OCI-LY7 (cell line): Measurements from ENCODE around the gene MIS18BP1. TPM values are rescaled to one million over a fixed set of nuclear protein-coding genes. Genes with fewer than 3 reads are reported as not detected.

Source experiments
- BruUV-seq: library from RNA; stranded (reverse); fragments of 400-500 nt; replicated peaks from 2 replicates; lab custom pipeline; 2021; lab: Mats Ljungman, UMichigan
- CTCF ChIA-PET: fragments of 300-600 bp; sonication (Branson Sonifier 250); formaldehyde crosslinking; loops from one replicate; lab custom pipeline; 2022; ENCODE audit warnings: antibody characterized with exemption; ENCODE audit not compliant: unreplicated experiment; lab: Charles Lee
- POLR2A ChIA-PET: fragments of 300-600 bp; sonication (Branson Sonifier 250); formaldehyde crosslinking; loops from one replicate; lab custom pipeline; 2022; ENCODE audit warnings: antibody characterized with exemption; lab: Charles Lee
- DNase-seq: peaks from one replicate; pipeline ENCODE4 v3.0.0-alpha.2; 2015; ENCODE audit warnings: low spot score
- H2AFZ ChIP-seq: fragments of 200-600 bp; sonication (generic), shearing (Covaris generic); 2 replicates; pipeline ENCODE4 v1.6.1; 2014; ENCODE audit warnings: mild to moderate bottlenecking, antibody characterized with exemption, low read length, moderate library complexity
- H3K27ac ChIP-seq: fragments of 200-600 bp; sonication (generic); 2 replicates; pipeline ENCODE4 v1.5.1; 2014; ENCODE audit warnings: mixed run types, low read depth, mild to moderate bottlenecking, moderate library complexity, low read length, inconsistent platforms; ENCODE audit not compliant: poor library complexity, severe bottlenecking
- H3K36me3 ChIP-seq: fragments of 200-600 bp; sonication (generic); 2 replicates; pipeline ENCODE4 v1.6.1; 2014; ENCODE audit warnings: mild to moderate bottlenecking, antibody characterized with exemption, low read length, moderate library complexity, mixed read lengths; ENCODE audit not compliant: insufficient read depth
- H3K4me1 ChIP-seq: fragments of 200-600 bp; sonication (generic); 2 replicates; pipeline ENCODE4 v1.5.1; 2014; ENCODE audit warnings: mild to moderate bottlenecking, low read length; ENCODE audit not compliant: insufficient read depth, poor library complexity, severe bottlenecking
- H3K4me2 ChIP-seq: fragments of 200-600 bp; sonication (generic); 2 replicates; pipeline ENCODE4 v1.6.1; 2014; ENCODE audit warnings: mild to moderate bottlenecking, low read length
- H3K4me3 ChIP-seq: fragments of 200-600 bp; sonication (generic); 2 replicates; pipeline ENCODE4 v1.5.1; 2014; ENCODE audit warnings: mild to moderate bottlenecking, low read depth, low read length; ENCODE audit not compliant: poor library complexity, severe bottlenecking
- H3K79me2 ChIP-seq: fragments of 200-600 bp; sonication (generic); 2 replicates; pipeline ENCODE4 v1.6.1; 2016; ENCODE audit warnings: low read depth, mild to moderate bottlenecking, low read length, moderate library complexity, mixed read lengths; ENCODE audit not compliant: insufficient read depth
- H3K9me2 ChIP-seq: fragments of 200-600 bp; sonication (generic); 2 replicates; pipeline ENCODE4 v1.6.1; 2016; ENCODE audit warnings: mild to moderate bottlenecking, low read length, mixed read lengths; ENCODE audit not compliant: insufficient read depth
- H3K9me3 ChIP-seq: fragments of 200-600 bp; sonication (generic); 2 replicates; pipeline ENCODE4 v1.6.1; 2014; ENCODE audit warnings: mild to moderate bottlenecking, mixed run types, low read length, mixed read lengths
- H4K20me1 ChIP-seq: fragments of 200-600 bp; sonication (generic); 2 replicates; pipeline ENCODE4 v1.6.1; 2014; ENCODE audit warnings: mild to moderate bottlenecking, antibody characterized with exemption, low read length, moderate library complexity, mixed read lengths; ENCODE audit not compliant: insufficient read depth
- CTCF ChIP-seq: fragments of 200-600 bp; sonication (generic); conservative IDR thresholded peaks from 2 replicates; pipeline ENCODE4 v1.5.1; 2014; ENCODE audit warnings: mild to moderate bottlenecking, antibody characterized with exemption, low read length, moderate library complexity, mixed read lengths
- EZH2phosphoT487 ChIP-seq: fragments of 200-600 bp; sonication (generic); IDR thresholded peaks from 2 replicates; pipeline ENCODE4 v1.6.1; 2018; ENCODE audit warnings: low read depth, borderline replicate concordance, mild to moderate bottlenecking, mixed run types, antibody characterized with exemption, low read length, moderate library complexity, mixed read lengths
- intact Hi-C: fragments of 100-400 bp; cut with micrococcal nuclease; formaldehyde crosslinking; loops from one replicate; pipeline ENCODE4 v1.10.0; 2022; ENCODE audit not compliant: unreplicated experiment
- total RNA-seq, 2 experiments: library from RNA; depleted of rRNA in 1 of 2; stranded (reverse); fragments of >200 nt in 1 of 2; shearing (Covaris generic) in 1 of 2; gene quantifications; 2 replicates each; pipeline ENCODE4 v1.2.3, GENCODE V29; 2014 to 2022

MIS18BP1 gene
- total RNA-seq, 2 experiments from 2014 or later: 99.2 to 103 TPM

DNA sequence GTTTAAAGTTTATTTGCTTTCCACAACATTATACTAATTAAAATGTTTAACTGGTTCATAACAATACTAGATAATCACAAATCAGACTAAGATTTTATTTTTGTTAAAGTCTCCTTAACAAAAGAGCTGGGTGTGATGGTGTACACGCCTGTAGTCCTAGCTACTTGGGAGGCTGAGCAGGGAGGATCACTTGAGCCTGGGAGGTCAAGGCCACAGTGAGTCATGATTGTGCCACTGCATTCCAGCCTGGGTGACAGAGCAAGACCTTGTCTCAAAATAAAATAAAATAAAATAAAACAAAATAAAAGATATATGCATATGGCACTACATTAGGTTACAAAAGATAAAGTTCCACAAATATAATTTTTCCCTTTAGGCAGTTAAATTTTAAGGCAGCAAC, 5.6 kb downstream of the MIS18BP1 start:
- POLR2A ChIA-PET: interaction anchor here (0.8 kb wide), 1 partner anchor 268 kb away, joined by 3 read pairs; no protein-coding TSS in a partner anchor
- intact Hi-C loops: no loop called here
- TF ChIP-seq EZH2phosphoT487: no peak
- H3K27ac ChIP-seq: no peak overlapping the region
- H4K20me1 ChIP-seq: peaks cover 46% of the 10 kb centered on the region
- peaks cover 72% of the 10 kb centered on the region for H3K36me3 ChIP-seq
- H2AFZ ChIP-seq: no peak overlapping the region
- no peak overlapping the region for H3K4me3 ChIP-seq
- H3K79me2 ChIP-seq: peaks cover 100% of the 10 kb centered on the region; the same call in 1 of the 2 replicates
- H3K9me2 ChIP-seq: no peaks in the 10 kb centered on the region
- no peaks in the 10 kb centered on the region for H3K9me3 ChIP-seq
- no peak overlapping the region for H3K4me2 ChIP-seq
- BruUV-seq: no TSS peak
- H3K4me1 ChIP-seq: peaks cover 44% of the 10 kb centered on the region
- no peak for DNase-seq
- CTCF ChIA-PET: no interaction called here

- H2AFZ ChIP-seq: no peak overlapping the region
- no peak for TF ChIP-seq CTCF
- TF ChIP-seq EZH2phosphoT487: no peak
- ChIA-PET CTCF (no interaction called here), POLR2A (interaction anchor here (0.6 to 1.0 kb wide), 3 partner anchors 27 to 155 kb away, joined by 3 to 8 read pairs (median 4); no protein-coding TSS in a partner anchor)
- DNase-seq: no peak
- H3K9me2 ChIP-seq: no peaks in the 10 kb centered on the region
- peaks cover 79% of the 10 kb centered on the region for H3K36me3 ChIP-seq
- peaks cover 48% of the 10 kb centered on the region for H3K4me1 ChIP-seq
- peaks cover 45% of the 10 kb centered on the region for H4K20me1 ChIP-seq
- no peak overlapping the region for H3K4me3 ChIP-seq
- H3K9me3 ChIP-seq: no peaks in the 10 kb centered on the region
- no peak overlapping the region for H3K27ac ChIP-seq
- intact Hi-C loops: no loop called here
- no TSS peak for BruUV-seq
- no peak overlapping the region for H3K4me2 ChIP-seq
- peaks cover 100% of the 10 kb centered on the region; the same call in 1 of the 2 replicates for H3K79me2 ChIP-seq
These were observed 6.3 kb downstream of the MIS18BP1 start for GRCh38 chr14:45246691-45247090.

DNA sequence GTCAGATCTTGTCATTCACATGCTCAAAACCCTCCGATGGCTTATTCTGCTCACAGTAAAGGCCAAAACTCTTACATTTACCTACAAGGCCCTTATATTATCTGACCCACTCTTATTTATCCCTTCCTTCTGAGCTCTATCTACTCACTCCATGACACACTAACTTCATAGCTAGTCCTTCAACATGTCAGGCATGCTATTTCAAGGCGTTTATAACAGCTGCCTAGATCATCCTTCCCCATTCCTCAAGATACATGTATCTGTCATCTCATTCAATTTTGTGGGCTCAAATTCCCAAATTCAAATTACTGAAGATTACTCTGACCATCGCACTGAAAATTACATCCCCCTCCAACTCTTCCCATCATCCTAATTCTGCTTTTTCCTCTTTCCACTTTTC, 6.9 kb downstream of the MIS18BP1 start:
- Histone ChIP-seq H3K4me3 (no peak overlapping the region), H3K27ac (no peak overlapping the region), H3K4me2 (no peak overlapping the region), H3K36me3 (peaks cover 85% of the 10 kb centered on the region), H4K20me1 (peaks cover 39% of the 10 kb centered on the region), H3K79me2 (peaks cover 100% of the 10 kb centered on the region; the same call in 1 of the 2 replicates), H3K4me1 (peaks cover 48% of the 10 kb centered on the region), H3K9me2 (no peaks in the 10 kb centered on the region), H2AFZ (no peak overlapping the region), H3K9me3 (no peaks in the 10 kb centered on the region)
- intact Hi-C loops: no loop called here
- ChIA-PET POLR2A (interaction anchor here (0.8 to 1.0 kb wide), 3 partner anchors 12 to 154 kb away, joined by 3 to 4 read pairs (median 3); no protein-coding TSS in a partner anchor), CTCF (no interaction called here)
- DNase-seq: no peak
- no peak for TF ChIP-seq EZH2phosphoT487
- no peak for TF ChIP-seq CTCF
- BruUV-seq: no TSS peak
